Nephron (organoid): ENCODE results near the gene SH3BP5L.

Source experiments
- H3K27ac Mint-ChIP-seq, 3 experiments: 2 replicates each; pipeline ENCODE4 v1.8.0; 2020; ENCODE audit warnings: mixed read lengths in 3 of 3, mild to moderate bottlenecking in 2 of 3, moderate library complexity in 1 of 3
- H3K27me3 Mint-ChIP-seq: 2 replicates; pipeline ENCODE4 v1.8.0; 2021; ENCODE audit warnings: low read depth, mild to moderate bottlenecking, moderate library complexity, mixed read lengths
- H3K36me3 Mint-ChIP-seq: 2 replicates; pipeline ENCODE4 v1.8.0; 2020; ENCODE audit warnings: low read depth, mixed read lengths
- H3K4me1 Mint-ChIP-seq: 2 replicates; pipeline ENCODE4 v1.8.0; 2020; ENCODE audit warnings: mixed read lengths
- H3K4me3 Mint-ChIP-seq, 3 experiments: 2 replicates each; pipeline ENCODE4 v1.8.0; 2020; ENCODE audit warnings: mild to moderate bottlenecking in 3 of 3, mixed read lengths in 3 of 3, moderate library complexity in 2 of 3
- H3K9me3 Mint-ChIP-seq: 2 replicates; pipeline ENCODE4 v1.8.0; 2020; ENCODE audit warnings: mixed read lengths
- CTCF ChIP-seq, 3 experiments: fragments of 200-600 bp; sonication (generic); IDR thresholded peaks; one replicate each; pipeline ENCODE4 v1.5.0; 2021; ENCODE audit warnings: antibody characterized with exemption in 3 of 3; ENCODE audit not compliant: unreplicated experiment in 3 of 3

SH3BP5L gene

GRCh38 chr1:248843687-248844086, 18.0 kb upstream of the SH3BP5L start:
- Mint-ChIP-seq H3K9me3 (no peaks in the 10 kb centered on the region), H3K4me3 (no peak overlapping the region), H3K27me3 (no peaks in the 10 kb centered on the region), H3K36me3 (peaks cover 19% of the 10 kb centered on the region), H3K27ac (no peak overlapping the region), H3K4me1 (peaks cover 14% of the 10 kb centered on the region)
- no peak for TF ChIP-seq CTCF (IDR thresholded peaks at IDR 0.05; ENCODE audit: unreplicated experiment in 3 of 3)

GRCh38 chr1:248842781-248843331, 17.1 kb upstream of the SH3BP5L start:
- TF ChIP-seq CTCF (IDR thresholded peaks at IDR 0.05; ENCODE audit: unreplicated experiment in 3 of 3) = no peak
- peaks cover 14% of the 10 kb centered on the region for H3K4me1 Mint-ChIP-seq
- H3K4me3 Mint-ChIP-seq = no peak overlapping the region
- no peaks in the 10 kb centered on the region for H3K9me3 Mint-ChIP-seq
- peaks cover 16% of the 10 kb centered on the region for H3K36me3 Mint-ChIP-seq
- H3K27ac Mint-ChIP-seq = no peak overlapping the region
- H3K27me3 Mint-ChIP-seq = no peaks in the 10 kb centered on the region

- Mint-ChIP-seq H3K9me3 (no peaks in the 10 kb centered on the region), H3K4me3 (peak overlapping the region; percentile 54 to 85 (median 68)), H3K27ac (peak overlapping the region in 2 of 3 experiments; percentile 39 to 68), H3K36me3 (peaks cover 13% of the 10 kb centered on the region), H3K27me3 (no peaks in the 10 kb centered on the region), H3K4me1 (peaks cover 14% of the 10 kb centered on the region)
- peak; percentile 37 to 51 (median 47) for TF ChIP-seq CTCF (IDR thresholded peaks at IDR 0.05; ENCODE audit: unreplicated experiment in 3 of 3)
These were observed 16.1 kb upstream of the SH3BP5L start for GRCh38 chr1:248841702-248842395.

- H3K36me3 Mint-ChIP-seq = peaks cover 8% of the 10 kb centered on the region
- TF ChIP-seq CTCF (IDR thresholded peaks at IDR 0.05; ENCODE audit: unreplicated experiment in 3 of 3) = no peak
These were observed 15.2 kb upstream of the SH3BP5L start for GRCh38 chr1:248840946-248841345.

GRCh38 chr1:248839168-248839555, 13.4 kb upstream of the SH3BP5L start:
- no peak for TF ChIP-seq CTCF (IDR thresholded peaks at IDR 0.05; ENCODE audit: unreplicated experiment in 3 of 3)
- Mint-ChIP-seq H3K27me3 (no peaks in the 10 kb centered on the region), H3K36me3 (no peaks in the 10 kb centered on the region), H3K27ac (peak overlapping the region in 2 of 3 experiments; percentile 96 to 97), H3K9me3 (no peaks in the 10 kb centered on the region), H3K4me1 (peaks cover 14% of the 10 kb centered on the region), H3K4me3 (no peak overlapping the region)

More at GRCh38 chr1:248840946-248841345, 15.2 kb upstream of the SH3BP5L start:
- peak overlapping the region; percentile 19 to 68 (median 39) for H3K27ac Mint-ChIP-seq
- peak overlapping the region; percentile 56 to 85 (median 68) for H3K4me3 Mint-ChIP-seq
- no peaks in the 10 kb centered on the region for H3K9me3 Mint-ChIP-seq
- peaks cover 14% of the 10 kb centered on the region for H3K4me1 Mint-ChIP-seq
- no peaks in the 10 kb centered on the region for H3K27me3 Mint-ChIP-seq
